Stimulated activated CD8-positive, alpha-beta memory T cell treated with anti-CD3 and anti-CD28 coated beads, Interleukin-7, amount 100 ng/mL, for 4 hours (primary cell): Measurements from ENCODE around the gene GALNT18.

ENCODE experiments used
- DNase-seq, 2 donors: peaks; one replicate each; pipeline ENCODE4 v3.0.0-alpha.2; 2020; ENCODE audit warnings: low read depth in 2 of 2

Gene GALNT18

DNA sequence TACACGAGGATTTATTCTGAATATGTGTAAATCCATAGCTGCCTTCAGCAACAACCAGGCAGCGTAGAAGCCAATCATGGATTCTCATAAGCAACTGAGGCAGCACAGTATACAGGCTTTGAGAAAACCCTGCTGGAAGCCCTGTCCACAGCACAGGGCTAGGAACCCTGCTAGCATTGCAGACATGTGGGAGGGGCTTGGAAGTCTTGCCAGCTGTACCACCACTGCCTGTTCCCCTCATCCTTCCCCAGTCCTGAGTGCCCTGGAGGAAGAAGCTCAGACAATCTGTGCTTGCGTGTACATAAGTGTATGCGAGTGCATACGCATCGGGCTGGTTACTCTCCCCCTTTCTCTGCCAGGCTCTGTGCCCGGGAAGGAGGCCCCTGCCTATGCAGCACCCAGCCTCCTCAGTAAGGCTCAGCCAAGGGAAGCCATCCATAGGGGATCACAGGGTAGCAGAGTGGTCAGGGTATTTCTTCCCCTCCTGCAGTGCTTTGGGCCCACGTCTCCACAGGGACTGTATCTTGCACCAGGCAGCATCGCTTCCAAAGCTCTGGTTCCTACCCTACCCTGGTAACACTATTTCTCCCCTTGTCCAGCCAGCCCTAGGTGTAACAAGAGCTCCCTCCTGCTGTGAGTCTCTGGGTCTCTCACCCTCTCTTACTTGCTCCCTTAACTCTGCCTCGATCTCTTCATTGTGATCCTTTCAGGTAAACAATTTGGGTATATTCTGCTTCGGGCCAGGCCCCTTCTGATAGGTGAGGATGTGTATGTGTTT, 90.5 kb downstream of the GALNT18 start:
- no peak for DNase-seq

DNA sequence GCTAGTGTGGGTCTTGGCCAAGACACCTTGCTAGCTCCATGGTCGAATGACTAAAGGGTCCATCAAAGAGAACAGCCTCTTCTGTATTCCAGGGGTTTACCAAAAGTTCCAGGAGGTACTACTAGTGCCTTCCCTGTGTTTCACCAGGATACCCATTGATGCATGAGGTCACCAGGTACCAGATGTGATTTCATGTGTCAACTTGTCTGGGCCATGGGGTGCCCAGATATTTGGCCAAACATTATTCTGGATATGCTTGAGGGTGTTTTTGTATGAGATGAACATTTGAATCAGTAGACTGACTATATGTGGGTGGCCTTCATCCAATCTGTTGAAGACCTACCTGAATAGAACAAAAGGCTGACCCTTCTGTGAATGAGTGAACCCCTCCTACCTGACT, 92.8 kb downstream of the GALNT18 start:
- no peak for DNase-seq

DNA sequence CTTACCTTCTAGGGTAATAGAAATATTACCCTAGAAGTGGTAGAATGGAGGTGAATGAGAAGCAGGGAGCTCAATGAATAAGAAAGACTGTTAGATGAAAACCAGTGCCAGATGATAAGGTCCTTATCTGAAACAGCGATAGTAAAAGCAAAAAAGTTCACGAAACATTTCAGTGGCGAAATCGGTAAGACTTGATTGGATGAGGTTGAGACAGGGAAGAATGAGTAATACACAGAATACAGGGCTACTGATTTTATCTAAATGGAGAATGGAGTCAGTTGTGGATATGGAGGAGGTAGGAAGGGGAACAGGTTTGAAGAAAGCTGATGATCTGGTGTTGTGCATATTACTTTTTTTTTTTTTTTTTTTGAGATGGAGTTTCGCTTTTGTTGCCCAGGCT, 96.5 kb downstream of the GALNT18 start:
- no peak for DNase-seq

DNA sequence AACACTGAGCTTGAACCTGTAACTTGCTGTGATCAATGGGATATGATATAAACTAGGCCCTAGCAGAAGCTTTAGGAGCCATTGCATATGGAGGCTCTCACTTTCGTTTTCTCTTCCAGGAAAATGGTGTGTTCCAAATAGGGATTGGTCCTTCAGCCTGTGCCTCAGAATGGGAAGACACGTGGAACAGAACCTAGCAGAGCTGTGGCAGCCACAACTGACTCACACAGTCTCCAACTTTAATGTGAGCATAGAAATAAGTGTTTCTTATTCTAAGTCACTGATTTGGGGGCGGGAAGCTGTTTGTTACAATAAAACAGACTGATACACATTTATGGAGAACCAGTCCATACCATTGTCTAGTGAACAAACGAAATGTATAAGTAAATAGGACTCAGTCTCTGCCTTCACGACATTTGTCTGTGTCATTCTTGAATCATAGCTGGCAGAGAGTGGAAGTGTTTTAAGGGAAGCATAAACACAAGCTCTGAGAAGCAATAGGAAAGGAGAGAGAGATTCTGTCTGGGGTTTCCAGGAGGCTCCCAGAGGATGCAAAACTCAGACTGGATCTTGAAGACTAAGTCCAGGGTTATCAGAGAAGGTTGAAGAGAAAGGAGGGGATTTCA, 97.3 kb downstream of the GALNT18 start:
- no peak for DNase-seq

DNA sequence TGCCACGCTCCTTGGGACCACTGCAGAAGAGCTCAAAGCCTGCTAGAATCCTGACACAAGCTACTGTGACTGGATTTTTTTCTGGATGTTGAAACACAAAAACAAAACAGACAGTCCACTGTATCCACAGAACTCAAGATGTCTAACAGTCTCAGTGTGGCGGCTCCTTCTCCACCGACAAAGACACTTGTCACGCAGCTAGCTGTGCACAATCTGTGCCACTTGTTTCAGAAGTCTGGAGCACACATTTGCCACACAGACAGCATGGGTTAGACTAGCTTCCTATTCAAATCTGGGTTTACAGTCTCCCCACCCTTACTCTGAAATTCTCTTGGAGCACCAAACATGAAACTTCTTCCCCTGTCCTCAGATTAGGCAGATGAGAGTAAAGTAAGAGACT, 99.2 kb downstream of the GALNT18 start:
- no peak for DNase-seq

DNA sequence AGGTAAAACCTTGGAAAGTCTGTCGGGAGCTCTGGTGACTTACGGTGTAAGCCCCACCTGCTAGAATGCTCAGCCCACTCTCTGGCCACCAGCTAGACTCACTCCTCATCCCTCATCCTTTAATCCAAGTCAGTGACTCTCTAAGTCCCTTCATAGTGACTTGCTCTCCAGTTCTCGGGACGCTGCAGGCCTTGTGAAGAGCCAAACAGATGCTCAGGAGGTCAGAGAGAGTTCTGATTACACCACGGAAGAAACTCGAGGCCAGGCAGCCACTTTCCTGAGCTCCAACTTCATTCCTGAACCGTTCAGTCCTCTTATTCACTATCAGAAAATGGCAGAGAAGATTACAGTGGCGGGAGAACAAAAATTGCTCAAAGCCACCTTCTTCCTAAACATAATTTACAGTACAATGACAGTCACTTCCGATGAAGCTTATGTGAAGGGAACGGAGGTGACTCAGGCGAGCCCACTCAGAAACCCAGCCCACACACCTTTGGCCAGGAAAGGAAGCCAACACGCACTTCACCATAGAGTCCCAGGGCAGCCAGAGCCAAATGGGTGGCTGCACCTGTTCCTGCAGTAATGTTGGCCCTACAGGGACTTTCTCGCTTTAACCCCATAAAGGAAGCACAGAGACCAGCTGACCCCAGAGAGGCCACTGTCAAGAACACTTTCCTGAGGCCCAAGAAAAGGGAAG, 100.4 kb downstream of the GALNT18 start:
- DNase-seq = no peak

DNA sequence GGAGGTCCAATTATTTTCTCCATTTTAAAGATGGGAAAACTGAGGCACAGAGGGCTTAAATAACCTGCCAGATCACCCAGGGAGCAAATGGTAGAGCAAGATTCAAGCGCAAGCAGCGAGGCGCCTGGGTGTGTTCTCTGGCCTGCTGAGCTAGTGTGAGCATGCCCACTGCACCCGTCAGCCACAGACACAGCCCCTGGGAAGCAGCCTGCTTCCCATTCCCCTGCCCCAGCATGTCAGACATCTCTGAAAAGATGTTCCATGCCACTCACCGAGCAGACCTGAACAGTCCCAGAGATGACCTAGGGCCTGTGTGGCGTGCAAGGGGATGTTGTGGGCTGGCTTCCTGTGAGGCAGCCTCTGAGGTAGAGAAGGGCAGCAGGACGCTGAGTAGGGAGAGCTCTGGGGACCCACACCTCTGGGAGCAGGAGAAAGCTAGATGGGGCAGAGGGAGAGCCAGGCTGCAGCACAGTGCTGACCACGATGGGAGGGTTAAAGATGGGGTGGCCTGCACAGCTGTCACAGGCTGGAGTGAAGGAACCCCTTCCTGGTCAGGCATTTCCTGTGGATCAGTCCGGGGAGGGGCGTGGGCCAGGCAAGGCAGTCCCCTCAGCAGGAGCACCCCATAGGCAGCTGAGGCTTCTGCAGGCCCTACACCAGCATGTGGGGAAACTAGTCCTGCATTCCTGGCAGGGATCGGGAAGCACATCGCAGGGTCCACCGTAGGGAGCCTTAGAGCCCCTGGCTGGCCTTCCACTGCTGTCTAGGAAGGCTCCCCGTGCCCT, 101.4 kb downstream of the GALNT18 start:
- no peak for DNase-seq

DNA sequence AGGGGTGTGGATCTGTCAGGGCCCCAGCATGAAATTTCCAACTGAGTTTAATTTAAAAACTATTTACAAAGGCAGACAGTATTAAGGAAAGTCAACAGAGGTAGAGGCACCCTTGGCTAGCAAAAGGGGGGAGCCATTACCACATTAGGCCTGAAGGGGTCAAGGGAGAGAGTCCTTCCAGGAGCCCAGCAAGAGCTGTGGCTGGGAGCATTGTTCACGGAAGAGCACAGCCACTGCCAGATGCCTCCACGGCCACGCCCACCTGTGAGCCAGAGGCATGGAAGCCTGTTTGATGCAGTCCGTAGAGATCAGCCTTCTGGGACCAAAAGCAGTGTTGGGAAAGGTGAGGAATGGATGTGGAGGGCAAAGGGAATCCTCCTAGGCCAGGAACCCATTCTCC, 102.6 kb downstream of the GALNT18 start:
- DNase-seq = no peak

DNA sequence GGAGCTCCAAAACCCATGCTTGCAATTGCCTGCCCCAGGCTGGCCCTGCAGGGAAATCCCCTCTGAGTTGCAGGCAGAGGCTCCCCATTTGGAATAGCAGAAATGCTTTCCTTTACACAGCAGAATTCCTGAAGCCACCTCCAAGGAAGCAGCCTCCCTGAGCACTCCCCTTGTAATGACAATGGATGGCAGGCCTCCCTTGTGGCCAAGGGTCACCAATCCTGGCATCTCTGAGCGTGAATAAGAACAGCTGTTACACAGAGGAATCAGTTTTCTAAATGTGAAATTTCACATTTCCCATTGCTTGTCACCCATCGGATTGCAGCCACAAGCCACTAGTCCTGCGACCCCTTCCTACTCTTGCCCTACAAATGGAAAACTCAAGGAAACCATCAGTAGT, 107.6 kb downstream of the GALNT18 start:
- no peak for DNase-seq

DNA sequence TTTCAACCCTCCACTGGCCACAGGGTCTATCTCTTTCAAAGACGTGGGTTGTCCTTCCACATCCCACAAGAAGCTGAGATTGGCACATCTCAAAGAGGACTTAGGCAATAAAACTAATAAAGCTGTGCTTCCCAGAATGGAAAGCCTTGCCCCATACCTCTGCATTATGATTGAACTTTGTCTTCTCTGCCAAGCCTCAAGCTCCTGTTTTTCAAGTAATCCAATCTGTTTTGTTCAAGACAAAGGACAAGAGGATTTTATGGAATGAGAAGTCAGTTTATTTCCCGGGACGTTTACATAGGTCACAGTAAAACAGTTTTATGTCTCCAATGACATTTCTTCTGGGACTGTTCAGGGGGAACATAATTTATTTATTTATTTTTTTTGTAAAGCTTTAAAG, 108.4 kb downstream of the GALNT18 start:
- DNase-seq = no peak

DNA sequence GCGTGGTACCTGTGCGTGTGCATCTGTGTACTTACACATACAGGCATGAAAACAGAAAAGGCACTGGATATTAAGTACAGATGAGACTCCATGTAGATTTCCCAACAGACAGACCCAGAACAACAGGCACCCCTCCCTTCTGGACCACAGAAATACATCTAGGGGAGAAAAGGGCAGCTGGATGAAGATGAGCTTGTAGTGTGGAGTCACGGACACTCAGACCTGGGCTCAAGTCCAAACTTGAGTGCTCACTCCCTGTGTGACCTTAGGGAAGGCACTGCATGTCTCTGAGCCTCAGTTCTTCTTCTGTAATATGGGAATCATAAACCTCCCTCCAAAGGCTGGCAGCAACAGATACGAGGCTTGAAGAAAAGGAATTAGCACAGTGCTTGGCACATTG, 108.9 kb downstream of the GALNT18 start:
- no peak for DNase-seq

DNA sequence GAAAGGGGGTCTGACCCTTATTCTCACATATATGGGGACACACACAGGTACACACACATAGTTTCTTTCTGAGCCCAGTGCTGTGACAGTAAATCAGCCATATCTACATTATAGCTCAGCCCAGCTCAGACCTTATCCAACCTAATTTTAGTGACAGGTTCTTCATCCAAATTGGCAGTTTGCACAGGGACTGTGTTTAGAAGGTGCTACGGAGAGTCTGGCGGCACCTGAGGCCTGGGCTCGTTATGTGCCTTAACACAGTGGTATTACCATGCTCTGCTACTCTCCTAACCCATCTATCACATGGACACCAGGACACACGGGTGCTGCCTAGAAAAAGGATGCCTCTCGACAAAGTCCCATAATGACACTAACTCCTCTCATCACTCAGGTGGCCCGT, 109.3 kb downstream of the GALNT18 start:
- no peak for DNase-seq

DNA sequence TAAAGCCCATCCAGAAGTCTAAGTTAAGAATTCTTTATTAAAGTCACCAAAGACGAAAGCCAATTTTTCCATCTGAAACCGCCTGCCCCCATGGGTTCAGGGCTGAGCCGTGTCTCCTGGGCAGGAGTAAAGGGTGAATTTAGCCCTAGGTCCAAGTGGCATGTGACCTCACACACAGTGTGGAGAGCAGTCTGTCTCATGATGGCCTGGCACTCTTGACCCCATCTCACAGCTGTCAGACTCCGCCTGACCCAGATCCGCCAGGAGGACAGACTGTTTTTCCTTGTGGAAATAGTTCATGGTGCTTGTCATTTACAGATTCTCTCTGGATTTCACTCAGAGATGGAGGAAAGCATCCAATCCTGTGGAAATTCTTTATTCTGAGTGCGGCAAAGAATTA, 109.7 kb downstream of the GALNT18 start:
- DNase-seq = no peak

DNA sequence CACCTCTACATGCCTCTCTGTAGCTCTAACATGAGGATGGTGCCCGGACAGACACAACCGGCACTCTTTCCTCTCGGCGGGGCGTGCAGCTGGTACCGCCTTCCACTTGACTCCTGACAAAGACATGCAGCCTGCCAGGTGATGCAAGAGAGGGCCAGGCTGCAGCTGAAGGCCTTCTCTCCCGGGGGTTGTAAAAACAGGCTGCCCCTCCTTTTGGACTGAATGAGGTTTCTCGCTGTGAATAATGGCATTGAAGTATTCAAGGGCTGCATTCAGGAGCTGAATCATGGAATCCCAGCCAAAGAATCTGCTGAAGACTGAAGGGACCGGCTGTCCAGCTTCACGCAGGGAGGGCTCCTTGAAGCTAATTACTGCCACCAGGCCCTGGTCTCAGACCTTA, 110.9 kb downstream of the GALNT18 start:
- no peak for DNase-seq

DNA sequence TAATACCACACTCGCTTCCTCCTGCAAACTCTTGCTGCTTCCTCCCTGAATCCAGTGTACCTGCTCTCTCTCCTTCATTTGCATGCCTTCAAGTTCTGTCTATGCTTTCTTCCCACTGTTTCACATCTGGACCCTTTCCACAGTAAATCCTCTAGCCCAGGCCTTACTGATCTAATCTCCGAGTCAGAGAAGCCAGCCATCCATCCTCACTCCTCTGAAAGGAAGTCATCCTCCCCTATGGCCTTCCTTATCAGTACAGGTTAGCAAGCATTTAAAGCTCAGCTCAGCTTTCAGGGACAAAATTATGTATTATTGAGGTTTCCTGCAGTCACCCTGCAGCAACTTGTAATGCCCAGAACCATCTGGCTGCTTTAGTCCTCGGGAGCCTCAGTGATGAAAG, 116.1 kb downstream of the GALNT18 start:
- no peak for DNase-seq

DNA sequence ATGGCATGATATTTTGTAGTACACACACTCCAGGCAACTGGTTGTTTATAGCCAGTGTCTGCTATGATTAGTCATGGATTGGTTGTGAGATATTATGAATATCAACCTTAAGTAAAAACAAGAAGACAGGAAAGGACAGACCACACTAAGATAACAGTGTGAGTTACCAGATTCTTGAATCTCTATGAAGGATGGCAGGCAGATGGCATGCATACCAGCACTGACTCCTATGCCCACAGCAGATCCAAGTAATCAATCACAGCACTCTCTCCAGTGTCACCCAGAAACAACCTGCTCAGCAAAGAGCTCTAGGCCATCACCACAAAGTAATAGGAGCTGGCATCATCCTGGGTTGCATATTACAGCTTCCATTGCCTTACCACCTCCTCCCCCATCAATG, 116.6 kb downstream of the GALNT18 start:
- DNase-seq = no peak

DNA sequence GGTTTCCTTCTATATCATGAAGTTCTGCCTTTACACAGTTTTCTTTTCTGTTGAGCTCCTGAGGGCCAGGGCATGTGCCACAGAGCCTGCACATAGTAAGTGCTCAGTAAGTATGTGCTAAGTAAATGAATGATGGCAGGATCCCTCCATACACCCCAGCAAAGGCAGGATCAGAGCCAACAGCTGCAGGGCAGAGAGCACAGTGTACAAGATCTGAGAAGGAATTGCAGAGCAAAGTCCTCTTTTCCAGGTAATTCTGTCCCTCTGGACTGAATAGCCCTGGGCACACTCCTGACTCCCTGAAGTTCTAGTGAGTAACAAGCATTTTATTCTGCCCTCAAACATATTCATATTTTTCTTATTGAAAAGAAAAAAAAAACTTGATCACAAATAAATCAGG, 117.7 kb downstream of the GALNT18 start:
- DNase-seq = no peak

DNA sequence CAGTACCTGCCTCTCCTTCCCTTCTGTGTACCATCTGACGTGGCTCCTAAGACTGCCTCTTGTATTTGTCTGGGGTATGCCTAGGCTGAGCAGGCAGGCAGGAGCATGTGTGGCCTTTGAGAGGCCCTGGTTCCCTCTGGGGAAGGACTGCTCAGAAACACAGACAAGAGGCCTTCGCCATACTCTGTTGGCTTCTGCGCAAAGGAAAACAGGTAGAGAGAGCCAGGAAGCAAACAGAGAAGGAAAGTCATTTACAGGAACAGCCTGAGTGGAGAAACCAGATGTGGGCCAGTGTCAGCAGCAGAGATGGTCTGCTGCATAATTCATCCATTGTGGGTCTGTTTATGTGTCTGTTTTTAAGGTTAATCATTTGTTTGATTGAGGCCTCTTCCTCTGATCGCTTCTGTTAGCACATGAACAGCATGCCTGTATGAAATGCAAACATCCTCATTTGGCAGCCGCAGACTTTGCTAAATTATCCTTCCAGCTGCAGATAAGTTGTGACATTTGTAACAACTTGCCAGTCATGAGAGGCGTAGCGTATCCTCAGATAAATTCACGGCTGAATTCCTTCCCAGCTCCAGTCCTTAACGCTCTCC, 119.4 kb downstream of the GALNT18 start:
- no peak for DNase-seq

DNA sequence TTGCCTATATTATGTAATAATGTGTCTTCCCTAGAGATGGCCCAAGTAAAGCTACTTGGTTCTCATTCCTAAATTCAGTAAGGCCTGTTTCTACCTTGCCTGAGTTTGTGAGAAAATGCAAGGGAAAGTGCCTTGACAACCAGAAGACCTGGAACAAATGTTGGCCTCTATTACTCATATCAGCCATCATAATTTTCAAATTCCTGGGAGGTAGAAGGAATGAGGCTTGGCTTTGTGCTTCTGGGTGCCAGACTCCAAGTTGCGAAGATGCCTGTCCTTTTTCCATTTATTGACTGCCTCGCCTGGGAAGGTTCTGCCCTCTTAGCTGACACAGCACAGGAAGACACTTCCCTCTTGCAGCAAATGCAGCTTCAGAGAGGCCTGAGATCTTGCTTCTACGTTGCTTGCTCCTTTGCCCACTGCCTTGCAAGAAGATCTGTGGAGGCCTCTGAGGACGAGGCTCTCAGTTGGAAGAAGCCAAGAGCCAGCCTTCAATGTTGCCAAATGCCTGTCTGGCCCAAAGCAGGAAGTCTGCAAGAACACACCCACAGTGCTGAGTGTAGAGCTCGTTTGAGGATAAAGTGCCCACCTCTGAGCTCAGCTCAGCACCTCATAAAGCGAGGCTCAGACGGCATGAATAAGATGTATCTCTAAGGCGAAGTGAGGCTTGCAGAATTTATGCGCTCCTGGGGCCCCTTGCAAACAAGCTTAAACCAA, 120.1 kb downstream of the GALNT18 start:
- DNase-seq = no peak

DNA sequence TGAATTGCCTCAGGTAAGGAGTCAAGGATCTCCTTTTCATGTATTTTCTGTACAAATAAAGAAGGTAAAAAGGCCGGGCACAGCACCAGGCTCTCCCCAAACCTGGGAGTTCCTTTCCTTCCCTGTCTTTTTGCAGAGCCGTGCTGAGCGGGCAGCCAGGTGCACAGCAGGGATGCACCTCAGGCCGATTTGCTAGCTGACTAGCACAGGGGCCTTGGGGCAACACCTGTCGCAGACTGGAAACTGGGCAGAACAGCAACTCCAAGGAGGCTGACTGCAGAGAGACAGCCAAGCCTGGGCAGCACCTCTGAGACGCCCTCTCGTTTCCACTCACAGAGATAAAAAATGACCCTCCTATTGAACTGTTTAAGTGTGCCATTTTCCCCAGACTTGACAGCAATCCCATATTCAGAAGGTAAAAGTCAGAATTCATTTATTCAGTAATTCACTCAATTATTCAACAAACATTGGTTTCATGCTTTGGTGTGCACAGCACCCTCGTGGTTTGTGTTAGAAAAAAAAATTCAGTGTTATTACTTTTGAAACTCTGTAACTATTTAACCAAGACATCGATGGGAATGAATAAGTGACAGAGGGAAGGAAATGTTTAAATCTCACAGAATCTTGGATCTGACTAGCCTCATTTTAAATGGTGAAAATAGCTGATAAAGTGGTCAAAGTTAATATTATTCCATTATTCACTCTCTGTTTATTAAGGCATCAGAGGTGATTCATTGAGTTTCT, 120.9 kb downstream of the GALNT18 start:
- no peak for DNase-seq

DNA sequence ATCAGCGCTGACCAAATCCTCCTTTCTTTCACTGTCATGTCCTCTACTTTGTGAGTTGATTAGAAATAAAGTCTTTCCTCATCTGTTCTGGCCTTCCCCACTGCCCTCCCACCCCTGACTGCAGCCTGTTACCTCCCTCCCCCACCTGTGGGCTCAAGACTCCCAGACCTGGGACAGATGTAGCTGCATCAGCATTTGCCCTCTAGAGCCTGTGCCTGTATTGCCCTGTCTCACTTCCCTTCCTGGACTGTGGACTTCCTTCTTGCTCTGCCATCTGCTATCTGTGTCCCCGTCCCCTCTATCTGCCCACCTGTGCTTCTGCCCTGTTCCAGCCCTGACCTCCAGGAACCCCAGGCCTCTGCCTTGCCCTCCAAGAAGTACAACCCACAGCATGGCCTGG, 122.5 kb downstream of the GALNT18 start:
- DNase-seq = no peak
